GM21825 (cell line): ENCODE results near the gene PLXDC1.

ENCODE experiments used
- ATAC-seq: cut with Tn5 transposase; IDR thresholded peaks from one replicate; pipeline ENCODE4 v1.9.1; 2021; ENCODE audit warnings: mild to moderate bottlenecking, moderate library complexity; ENCODE audit not compliant: unreplicated experiment

PLXDC1 gene

DNA sequence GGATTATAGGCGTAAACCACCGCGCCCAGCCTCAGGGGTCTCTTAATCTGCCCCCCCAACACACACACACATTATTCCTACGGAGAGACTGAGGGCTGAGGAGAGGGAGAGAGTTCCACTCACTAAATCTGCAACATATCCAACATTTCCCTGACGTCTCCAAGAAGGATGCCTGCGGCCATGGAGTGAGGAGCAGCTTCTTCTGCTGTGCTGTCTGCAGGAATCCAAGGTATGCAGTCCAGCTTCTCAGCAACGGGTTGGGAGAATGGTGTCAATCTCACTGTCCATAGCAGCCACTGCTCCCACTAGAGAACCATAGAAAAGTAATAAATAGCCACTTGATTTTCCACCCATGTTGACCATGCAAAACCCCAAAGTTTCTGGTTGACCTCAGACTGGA is 5.1 kb upstream of the PLXDC1 start:
- no peak for ATAC-seq

DNA sequence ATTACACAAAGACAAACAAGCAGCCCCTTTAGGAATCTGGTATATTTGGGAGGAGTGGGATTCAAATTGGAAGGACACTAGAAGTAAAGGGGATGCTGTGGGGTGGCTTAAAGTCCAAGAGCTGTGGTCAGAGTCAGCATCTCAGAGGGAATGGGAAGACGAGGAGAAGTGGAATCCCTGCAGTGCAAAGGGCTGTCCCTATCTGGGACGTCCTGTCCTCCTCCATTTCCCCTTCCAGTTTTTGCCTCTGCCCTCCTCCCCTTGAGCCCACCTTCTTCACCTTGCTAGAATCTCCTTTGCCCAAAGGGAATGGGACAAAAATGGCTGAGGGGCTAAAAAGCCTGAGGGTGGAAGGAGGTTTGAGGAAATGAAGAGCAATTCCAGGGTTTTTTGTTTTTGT is 4.2 kb upstream of the PLXDC1 start:
- ATAC-seq: no peak

- ATAC-seq: peak; percentile 37
These were observed 2.2 kb upstream of the PLXDC1 start for GRCh38 chr17:39153599-39154051.

DNA sequence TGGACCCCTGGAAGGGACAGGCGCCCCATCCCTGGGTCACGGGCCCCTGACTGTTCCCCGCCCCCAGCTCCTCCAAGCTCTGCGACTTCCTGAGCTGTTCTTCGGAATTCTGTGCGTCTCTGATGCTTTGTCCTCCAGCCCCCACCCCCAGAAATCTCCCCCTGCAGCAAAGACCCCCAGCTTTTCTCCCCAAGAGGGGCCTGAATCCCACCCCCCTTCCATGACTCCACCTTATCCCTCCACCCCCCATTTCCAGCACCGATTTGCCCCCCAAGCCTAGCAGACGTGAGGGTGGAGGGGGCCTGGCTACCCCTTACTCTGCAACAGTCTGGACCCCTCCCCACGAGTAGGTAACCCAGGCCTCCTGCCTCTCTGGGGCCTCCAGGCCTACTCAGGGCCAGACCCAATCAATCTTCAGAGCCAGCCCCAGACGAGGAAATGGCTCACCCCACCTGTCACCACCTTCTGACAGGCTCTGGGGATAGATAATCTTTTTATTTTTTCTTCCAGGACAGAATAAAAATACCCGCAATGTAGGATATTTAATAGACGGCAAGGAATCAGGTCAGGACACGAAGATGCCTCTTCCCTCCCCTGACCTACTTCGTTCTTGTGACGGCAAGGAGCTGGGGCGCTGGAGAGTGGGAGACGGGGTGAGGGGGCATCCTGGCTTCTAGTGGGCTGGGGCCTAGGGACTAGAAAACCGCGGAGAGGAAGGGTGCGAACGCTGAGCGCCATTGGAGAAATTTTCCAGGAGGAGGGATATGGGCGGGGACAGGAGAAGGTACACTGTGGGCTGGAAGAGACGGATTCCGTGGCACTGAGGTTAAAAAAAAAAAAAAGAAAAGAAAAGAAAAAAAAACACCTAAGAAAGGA is 744 bp upstream of the PLXDC1 start:
- no peak for ATAC-seq

GRCh38 chr17:39150795-39151149 is 665 bp downstream of the PLXDC1 start:
- no peak for ATAC-seq

DNA sequence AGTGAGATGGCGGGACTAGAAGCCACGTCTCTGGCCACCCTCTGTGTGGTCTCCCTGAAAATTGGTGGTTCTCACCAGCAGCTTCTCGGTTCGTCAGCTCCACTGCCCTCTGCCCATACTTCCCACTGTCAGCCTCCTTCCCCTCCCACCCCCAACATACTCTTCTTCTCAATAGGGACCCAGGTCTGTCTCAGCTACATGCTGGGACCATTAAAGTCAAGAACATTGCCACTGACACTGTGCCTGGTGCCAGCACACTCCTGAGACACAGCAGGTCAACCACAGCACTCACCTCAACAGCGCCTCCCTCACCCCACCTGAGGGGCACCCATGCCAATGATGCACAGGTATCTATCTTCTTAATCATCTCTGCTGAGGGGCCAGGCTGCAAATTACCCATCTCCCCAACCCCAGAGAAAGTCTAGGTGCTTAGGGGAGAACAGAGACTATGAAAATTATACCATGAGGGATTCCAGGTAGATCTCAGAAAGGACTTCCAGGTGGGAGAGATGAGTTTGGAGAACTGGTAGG is 1.3 kb downstream of the PLXDC1 start:
- no peak for ATAC-seq

GRCh38 chr17:39147221-39148185 is 3.9 kb downstream of the PLXDC1 start:
- no peak for ATAC-seq

DNA sequence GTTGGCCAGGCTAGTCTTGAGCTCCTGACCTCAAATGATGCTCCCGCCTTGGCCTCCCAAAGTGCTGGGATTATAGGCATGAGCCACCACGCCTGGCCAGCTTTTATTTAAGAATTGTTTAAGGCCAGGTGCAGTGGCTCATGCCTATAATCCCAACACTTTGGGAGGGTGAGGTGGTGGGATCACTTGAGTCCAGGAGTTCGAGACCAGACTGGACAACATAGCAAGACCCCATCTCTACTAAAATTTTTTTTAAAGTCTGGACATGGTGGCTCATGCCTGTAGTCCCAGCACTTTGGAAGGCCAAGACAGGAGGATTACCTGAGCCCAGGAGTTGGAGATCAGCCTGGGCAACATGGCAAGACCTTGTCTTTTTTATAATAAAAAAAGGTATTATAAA is 5.2 kb downstream of the PLXDC1 start:
- no peak for ATAC-seq

DNA sequence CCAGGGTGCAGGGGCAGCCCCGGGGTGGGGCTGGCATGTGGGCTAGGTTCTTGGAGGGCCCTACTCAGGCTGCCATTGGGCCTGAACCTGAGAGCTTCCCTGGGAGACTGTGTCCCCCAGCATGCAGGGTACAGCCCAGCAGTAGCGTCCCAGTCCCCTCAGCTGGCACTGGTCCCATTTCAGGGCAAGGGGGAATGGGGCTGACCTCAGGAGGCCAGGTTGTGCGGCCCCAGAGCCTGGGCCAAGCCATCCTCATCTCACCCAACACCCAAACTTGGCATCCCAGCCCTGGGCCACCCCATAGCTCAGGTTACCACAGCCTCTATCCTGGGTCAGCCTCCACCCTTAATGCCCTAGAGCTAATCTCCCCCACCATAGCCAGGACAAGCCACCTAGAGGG is 6.3 kb downstream of the PLXDC1 start:
- no peak for ATAC-seq

- ATAC-seq: no peak
These were observed 7.0 kb downstream of the PLXDC1 start for GRCh38 chr17:39144416-39144840.

- ATAC-seq: no peak
These were observed 7.8 kb downstream of the PLXDC1 start for GRCh38 chr17:39143552-39144093.

DNA sequence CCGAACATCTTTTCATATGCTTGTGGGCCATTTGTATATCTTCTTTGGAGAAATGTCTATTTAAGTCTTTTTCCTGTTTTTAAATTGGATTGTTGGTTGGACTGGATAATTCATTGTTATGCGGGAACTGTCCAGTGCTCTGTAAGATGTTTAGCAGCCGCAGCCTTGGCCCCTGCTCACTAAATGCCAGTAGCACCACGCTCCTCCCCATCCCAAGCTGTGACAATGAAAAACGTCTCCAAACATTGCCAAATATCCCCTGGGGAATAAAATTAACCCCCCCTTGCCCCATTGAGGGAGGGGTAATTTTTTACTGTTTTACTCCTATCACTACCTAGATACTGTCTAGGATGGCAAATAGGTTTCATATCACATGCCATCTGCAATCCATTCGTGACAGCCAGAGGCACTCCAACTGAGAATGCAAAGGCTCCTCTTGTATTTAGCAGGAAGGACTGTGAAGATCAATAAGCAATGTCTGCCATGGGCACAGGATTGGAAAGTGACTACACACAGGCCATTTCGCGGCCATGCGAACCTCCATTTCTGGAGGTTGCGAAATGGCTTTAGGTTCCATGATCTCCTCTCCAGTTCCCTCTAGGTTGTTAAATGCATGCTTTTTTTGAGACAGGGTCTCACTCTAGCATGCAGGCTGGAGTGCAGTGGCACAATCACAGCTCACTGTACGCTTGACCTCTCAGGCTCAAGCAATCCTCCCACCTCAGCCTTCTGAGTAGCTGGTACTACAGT is 9.3 kb downstream of the PLXDC1 start:
- no peak for ATAC-seq

DNA sequence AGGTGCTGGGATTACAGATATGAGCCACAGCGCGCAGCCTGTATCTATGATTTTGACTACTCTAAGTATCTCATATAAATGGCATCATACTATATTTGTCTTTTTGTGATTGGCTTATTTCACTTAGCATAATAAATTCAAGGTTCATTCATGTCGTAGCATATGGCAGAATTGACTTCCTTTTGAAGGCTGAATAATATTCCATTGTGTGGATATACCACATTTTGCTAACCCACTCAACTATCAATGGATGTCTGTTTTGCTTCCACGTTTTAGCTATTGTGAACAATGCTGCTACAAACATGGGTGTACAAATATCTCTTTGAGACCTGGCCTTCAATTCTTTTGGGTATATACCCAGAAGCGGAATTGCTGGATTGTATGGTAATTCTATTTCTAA is 10.1 kb downstream of the PLXDC1 start:
- ATAC-seq: no peak

DNA sequence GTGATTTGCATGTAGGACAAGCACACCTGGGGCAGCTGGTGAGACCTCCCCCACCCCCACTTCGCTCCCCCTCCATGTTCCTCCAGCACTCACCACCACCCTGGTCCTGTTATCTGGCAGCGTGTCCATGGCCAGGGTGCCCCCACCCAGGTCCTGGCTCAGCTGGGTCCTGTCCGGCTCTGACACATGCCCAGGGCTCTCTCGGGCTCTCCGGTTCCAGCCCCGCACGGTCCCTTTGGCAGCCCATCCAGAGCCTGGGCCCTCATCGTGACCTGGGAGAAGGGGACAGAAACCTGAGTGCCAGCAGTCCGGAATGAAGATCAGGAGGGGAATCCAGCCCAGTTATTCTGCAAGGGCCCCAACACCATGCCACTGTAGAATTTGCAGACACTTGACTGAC is 11.9 kb downstream of the PLXDC1 start:
- no peak for ATAC-seq

- no peak for ATAC-seq
These were observed 12.3 kb downstream of the PLXDC1 start for GRCh38 chr17:39139161-39139511.

DNA sequence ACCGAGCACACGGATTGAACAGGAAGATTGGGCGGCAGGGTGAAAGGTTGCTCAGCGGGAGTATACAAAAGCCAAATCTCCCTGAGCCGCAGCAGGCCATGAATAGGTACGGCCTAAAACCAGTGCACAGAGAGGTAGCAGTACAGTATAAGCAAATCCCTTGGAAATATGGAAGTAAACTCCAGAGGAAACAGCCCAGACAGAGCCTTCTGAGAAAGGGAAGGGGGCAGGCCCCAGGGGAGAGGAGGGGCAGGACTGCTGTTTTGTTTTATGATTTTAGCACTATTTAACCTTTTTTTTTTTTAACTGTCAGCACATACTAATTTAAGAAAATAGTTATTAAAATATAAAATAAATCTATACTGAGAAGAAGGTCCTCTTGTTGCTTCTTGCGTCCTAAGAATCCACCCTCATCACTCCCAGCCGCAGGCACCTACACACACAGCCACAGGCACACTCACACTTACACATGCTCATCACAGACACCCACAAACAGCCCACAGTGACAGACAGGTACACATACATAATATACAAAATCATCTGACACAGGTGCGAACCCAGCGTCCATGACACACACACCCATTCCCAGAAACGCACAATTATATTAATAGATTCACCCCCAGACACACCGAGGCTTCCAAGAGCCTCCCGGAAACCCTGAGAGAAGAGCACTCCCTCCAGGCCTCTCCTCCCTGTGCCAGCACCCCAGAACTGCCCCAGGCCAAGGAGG is 12.8 kb downstream of the PLXDC1 start:
- ATAC-seq: no peak

DNA sequence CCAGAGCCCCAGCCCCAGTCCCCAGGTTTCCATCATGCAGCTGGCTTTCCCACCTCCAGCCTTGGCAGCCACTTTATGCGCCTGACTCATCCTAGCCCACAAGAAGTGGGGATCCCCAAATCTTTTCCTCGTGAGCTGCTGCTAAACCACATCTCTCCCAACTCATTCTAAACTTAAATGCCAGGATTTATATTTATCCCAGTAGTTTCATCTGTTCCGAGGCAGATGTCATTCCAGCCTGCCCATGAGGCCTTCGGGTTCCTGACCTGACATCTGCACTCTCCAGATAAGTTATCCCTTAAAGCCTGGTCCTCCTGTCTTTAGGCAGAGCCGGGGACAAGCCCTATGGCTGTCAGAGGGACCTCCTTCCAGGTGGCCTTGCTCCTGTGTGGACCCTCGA is 16.6 kb downstream of the PLXDC1 start:
- no peak for ATAC-seq

DNA sequence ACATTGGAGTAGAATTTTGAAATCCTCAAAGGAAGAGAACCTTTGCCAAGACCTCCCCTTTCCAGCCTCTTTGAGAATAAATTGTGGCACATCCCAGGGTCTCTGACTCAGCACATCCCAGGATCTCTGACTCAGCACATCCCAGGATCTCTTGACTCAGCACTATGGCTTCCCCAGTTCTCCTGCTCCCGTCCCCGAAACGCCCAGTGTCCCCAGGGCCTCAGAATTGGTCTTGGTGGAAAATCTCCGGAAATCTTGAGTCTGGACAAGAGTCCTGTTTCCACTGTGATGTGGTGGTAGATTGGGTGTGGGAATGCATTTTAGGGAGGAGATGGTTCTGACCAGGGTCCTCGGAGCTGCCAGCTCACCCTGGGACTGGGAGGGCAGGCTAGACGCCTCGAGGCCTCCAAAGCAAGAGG is 19.2 kb downstream of the PLXDC1 start:
- ATAC-seq: no peak

DNA sequence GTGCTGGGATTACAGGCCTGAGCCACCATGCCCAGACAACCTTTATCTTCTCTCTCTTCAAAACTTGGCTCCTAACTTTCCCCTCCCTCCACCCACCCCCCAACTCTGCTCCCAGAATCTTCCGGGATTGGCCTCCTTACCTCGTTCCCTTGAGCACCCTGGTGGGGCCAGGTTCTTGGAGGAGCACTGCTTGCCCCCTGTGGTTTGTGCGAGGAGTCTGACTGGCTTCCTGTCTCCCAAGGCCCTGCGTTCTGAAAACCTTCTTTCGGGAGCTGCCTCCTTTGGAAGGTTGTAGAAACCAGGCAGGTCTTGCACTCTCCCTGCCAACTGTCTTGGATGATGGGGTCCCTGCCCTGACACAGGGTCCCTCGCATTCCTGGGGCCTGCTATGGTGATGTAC is 19.8 kb downstream of the PLXDC1 start:
- ATAC-seq: no peak

GRCh38 chr17:39130205-39130604 is 21.2 kb downstream of the PLXDC1 start:
- no peak for ATAC-seq
